ENCODE measurements around the gene LCN9.

The LCN9 gene

DNA sequence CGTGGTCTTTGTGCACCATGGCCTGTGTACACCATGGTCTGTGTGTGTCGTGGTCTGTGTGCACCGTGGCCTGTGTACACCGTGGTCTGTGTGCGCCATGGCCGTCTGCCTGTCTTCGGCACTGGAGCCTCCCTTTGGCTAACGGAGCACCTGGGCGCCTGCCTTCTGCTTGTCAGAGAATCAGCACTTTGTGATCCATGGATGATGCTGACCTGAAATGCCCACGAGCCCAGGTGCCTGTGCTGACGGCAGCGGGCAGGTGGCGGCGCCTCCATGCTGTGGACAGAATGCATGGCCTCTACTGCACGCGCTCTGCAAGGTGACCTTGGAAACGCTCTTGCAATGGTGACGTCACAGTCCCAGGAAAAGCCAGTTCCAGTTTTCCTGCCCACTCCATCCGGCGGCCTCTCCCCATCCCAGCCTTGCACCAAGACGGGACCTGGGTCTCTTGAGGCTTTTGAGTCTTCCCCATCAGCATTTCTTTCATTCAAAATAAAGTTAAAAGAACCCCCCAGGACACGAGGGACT lies 14.6 kb downstream of the LCN9 start:
- DNase-seq (ENCODE audit: insufficient read length) = no peak
- FAIRE-seq = no peak
- TF ChIP-seq TAF1 (IDR thresholded peaks at IDR 0.05; ENCODE audit: borderline replicate concordance, low read depth, low read length) = no peak
- no peak for TF ChIP-seq POLR2A (IDR thresholded peaks at IDR 0.05; ENCODE audit: low read depth, low read length)
- no peak for TF ChIP-seq POLR2AphosphoS5 (IDR thresholded peaks at IDR 0.05; ENCODE audit: low read depth, low read length)

DNA sequence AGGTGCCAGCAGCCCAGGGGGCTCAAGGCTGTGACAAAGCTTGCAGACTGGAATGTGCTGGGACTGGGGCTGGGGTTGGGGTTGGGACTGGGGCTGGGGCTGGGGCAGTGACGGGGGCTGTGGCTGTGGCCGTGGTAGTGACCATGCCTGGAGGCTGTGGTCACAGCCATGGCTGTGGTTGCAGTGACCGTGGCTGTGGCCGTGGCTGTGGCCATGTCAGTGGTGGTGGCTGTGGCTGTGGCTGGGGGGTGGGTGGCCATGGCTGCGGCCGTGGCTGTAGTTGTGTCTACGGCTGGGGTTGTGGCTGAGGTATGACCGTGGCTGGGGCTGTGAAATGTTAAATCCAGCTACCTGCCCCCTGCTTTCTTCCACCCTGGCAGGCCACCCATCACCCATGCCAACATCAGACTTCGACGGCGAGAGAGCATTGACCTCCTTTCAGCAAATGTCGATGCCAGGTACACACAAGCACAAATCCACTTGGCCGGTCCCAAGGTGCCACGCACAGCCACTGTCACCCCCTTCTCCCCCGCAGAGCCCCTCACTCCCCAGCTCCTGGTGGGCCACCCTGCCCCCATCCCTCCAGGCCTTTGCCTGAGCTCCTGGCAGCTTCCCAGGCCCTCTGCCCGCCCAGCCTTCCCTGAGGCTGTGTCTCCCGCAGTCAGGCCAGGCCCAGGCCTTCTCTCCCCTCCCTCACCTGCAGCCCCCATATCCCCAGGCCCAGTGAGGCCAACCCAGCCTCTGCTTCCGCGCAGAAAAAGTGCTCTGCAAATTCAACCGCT lies 15.3 kb downstream of the LCN9 start:
- TF ChIP-seq POLR2AphosphoS5 (IDR thresholded peaks at IDR 0.05; ENCODE audit: low read depth, low read length) (no peak), TAF1 (IDR thresholded peaks at IDR 0.05; ENCODE audit: borderline replicate concordance, low read depth, low read length) (no peak), POLR2A (IDR thresholded peaks at IDR 0.05; ENCODE audit: low read depth, low read length) (no peak)
- FAIRE-seq (no peak), DNase-seq (ENCODE audit: insufficient read length) (no peak)

DNA sequence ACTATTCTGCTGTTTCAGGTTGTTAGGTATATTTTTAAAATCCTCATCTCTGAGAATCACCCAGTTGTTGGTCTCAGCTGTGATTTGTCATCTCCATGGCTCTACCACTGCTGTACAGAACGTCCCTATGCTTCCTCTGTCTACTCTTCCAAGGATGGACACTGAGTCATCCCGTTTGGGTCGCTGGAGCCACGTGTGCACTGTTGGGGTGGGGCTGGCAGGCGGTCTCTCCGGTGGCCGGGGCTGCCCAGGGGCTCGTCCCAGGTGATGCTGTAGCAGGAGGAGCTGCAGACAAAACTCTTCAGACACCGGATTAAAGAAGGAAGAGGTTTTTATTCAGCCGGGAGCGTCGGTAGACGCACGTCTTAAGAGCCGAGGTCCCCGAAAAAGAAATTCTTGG lies 16.9 kb downstream of the LCN9 start:
- no peak for FAIRE-seq
- TF ChIP-seq TAF1 (IDR thresholded peaks at IDR 0.05; ENCODE audit: borderline replicate concordance, low read depth, low read length) (no peak), POLR2A (IDR thresholded peaks at IDR 0.05; ENCODE audit: low read depth, low read length) (no peak), POLR2AphosphoS5 (IDR thresholded peaks at IDR 0.05; ENCODE audit: low read depth, low read length) (no peak)
- DNase-seq (ENCODE audit: insufficient read length) = no peak

DNA sequence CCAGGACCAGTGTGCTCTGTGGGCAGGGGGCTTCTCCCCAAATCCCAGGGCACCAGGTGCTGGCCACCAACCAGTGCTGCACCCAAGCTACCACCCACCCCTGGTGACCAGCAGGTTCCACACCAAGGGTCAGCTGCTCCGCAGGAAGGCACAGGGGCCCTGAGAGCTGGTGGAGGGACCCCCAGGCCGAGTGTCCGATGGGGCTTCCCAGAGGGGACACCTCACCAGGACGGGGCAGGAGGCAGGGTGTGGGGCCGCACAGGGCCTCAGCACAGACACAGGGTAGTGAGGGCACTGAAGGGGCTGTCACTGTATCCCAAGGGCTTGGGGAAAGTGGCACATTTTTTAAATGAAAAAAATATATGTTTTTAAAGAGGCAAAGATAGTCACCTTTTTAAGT lies 18.1 kb downstream of the LCN9 start:
- DNase-seq (ENCODE audit: insufficient read length) = no peak
- TF ChIP-seq POLR2AphosphoS5 (IDR thresholded peaks at IDR 0.05; ENCODE audit: low read depth, low read length) (no peak), POLR2A (IDR thresholded peaks at IDR 0.05; ENCODE audit: low read depth, low read length) (no peak), TAF1 (IDR thresholded peaks at IDR 0.05; ENCODE audit: borderline replicate concordance, low read depth, low read length) (no peak)
- no peak for FAIRE-seq

- no peak for DNase-seq (ENCODE audit: insufficient read length)
- no peak for FAIRE-seq
- TF ChIP-seq TAF1 (IDR thresholded peaks at IDR 0.05; ENCODE audit: borderline replicate concordance, low read depth, low read length) (no peak), POLR2A (IDR thresholded peaks at IDR 0.05; ENCODE audit: low read depth, low read length) (no peak)
Measured at GRCh38 chr9:135683401-135684034, 20.4 kb downstream of the LCN9 start.

DNA sequence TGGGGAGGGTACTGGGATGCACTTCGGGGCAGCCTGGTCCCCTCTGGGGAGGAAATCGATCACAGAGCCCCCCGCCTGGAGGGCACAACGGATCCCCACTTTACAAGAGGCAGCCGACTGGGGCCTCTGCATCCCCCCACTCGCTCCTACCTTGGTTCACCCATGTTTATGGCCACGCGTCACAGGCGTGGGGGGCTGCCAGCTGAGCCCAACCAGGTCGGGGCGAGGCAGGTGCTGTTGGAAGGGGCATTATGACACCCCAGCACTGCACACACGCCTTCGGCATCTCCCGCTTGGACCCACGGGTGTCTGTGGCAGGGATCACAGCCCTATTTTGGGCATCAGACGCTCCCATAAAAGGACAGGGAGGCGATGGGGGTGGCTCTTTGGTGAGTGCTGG lies 21.6 kb downstream of the LCN9 start:
- TF ChIP-seq TAF1 (IDR thresholded peaks at IDR 0.05; ENCODE audit: borderline replicate concordance, low read depth, low read length) (no peak), POLR2AphosphoS5 (IDR thresholded peaks at IDR 0.05; ENCODE audit: low read depth, low read length) (no peak), POLR2A (IDR thresholded peaks at IDR 0.05; ENCODE audit: low read depth, low read length) (no peak)
- DNase-seq (ENCODE audit: insufficient read length) (no peak), FAIRE-seq (no peak)

- TF ChIP-seq TAF1 (IDR thresholded peaks at IDR 0.05; ENCODE audit: borderline replicate concordance, low read depth, low read length) = no peak
- TF ChIP-seq POLR2AphosphoS5 (IDR thresholded peaks at IDR 0.05; ENCODE audit: low read depth, low read length) = no peak
- TF ChIP-seq POLR2A (IDR thresholded peaks at IDR 0.05; ENCODE audit: low read depth, low read length) = no peak
- DNase-seq (ENCODE audit: insufficient read length) (no peak), FAIRE-seq (no peak)
Measured at GRCh38 chr9:135687216-135687615, 24.1 kb downstream of the LCN9 start.

DNA sequence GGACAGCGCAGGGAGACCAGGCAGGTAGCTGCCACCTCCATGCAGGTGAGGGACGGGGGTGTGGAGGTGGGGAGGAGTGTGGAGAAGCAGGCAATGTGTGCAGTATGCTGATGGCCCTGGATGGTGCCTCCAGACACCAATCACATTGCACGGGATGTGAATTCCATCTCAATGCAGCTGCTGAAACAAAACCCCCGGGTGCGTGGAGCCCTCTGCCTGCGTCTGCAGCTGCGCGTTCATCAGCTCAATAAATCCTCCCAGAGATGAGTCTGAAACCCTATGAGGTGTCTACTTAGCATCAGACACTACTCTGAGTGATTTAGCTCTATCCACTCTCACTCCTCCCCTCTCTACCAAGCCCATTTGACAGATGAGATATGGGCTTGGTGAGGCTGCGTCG lies 25.9 kb downstream of the LCN9 start:
- FAIRE-seq = no peak
- DNase-seq (ENCODE audit: insufficient read length) = no peak
- TF ChIP-seq TAF1 (IDR thresholded peaks at IDR 0.05; ENCODE audit: borderline replicate concordance, low read depth, low read length) = no peak
- TF ChIP-seq POLR2AphosphoS5 (IDR thresholded peaks at IDR 0.05; ENCODE audit: low read depth, low read length) = no peak
- no peak for TF ChIP-seq POLR2A (IDR thresholded peaks at IDR 0.05; ENCODE audit: low read depth, low read length)

DNA sequence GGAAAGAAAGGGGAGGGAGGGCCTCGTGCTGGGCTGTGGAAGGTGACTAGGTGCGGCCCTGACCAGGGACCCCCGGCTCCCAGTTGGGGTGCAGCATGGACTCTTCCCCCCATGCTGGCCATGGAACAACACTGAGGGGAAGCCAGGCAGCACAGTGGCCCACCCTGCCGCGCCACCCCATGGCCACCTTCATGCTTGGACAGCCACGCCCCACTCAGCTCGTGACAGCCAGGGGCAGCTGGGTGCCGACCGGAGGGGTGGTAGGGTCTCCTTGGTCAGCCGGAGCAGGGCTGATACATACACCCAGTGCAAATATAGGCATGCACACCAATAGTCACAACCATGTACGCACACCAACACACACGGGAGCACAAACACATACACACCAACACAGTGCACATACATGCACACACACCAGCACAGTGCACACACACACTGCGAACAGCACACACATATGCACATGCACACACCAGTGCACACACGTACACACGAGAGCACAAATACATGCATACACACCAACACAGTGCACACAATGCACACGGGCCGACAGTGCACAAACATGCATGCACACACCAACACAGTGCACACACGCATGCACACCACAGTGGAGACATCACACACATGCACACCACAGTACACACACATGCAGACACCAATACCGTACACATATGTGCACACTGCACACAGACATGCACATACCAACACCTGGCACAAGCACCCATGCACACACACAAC lies 27.9 kb downstream of the LCN9 start:
- no peak for DNase-seq (ENCODE audit: insufficient read length)
- FAIRE-seq = no peak
- TF ChIP-seq POLR2A (IDR thresholded peaks at IDR 0.05; ENCODE audit: low read depth, low read length) (no peak), TAF1 (IDR thresholded peaks at IDR 0.05; ENCODE audit: borderline replicate concordance, low read depth, low read length) (no peak), POLR2AphosphoS5 (IDR thresholded peaks at IDR 0.05; ENCODE audit: low read depth, low read length) (no peak)

GRCh38 chr9:135692410-135692809 lies 29.3 kb downstream of the LCN9 start:
- TF ChIP-seq POLR2AphosphoS5 (IDR thresholded peaks at IDR 0.05; ENCODE audit: low read depth, low read length) (no peak), POLR2A (IDR thresholded peaks at IDR 0.05; ENCODE audit: low read depth, low read length) (no peak), TAF1 (IDR thresholded peaks at IDR 0.05; ENCODE audit: borderline replicate concordance, low read depth, low read length) (no peak)
- FAIRE-seq (no peak), DNase-seq (ENCODE audit: insufficient read length) (no peak)

DNA sequence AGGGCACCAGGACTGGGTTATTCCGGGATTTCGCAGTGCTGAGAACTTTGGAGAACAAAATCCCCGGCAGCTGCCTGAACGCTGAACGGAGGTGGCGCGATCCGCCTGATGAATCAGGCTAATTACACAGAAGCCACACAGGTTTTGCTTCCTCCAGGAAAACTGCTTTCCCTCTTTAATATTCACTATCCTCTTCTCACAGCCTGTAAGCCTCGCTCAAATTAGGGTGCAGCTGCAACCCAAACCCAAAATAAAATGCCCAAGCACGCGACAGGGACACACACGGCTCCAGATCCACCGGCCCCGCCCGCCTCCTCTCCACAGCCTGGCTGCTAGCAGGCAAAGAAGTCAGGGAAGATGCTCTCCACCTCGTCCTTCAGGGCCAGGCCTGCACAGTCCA lies 30.2 kb downstream of the LCN9 start:
- TF ChIP-seq POLR2AphosphoS5 (IDR thresholded peaks at IDR 0.05; ENCODE audit: low read depth, low read length) (no peak), TAF1 (IDR thresholded peaks at IDR 0.05; ENCODE audit: borderline replicate concordance, low read depth, low read length) (no peak), POLR2A (IDR thresholded peaks at IDR 0.05; ENCODE audit: low read depth, low read length) (no peak)
- DNase-seq (ENCODE audit: insufficient read length) (no peak), FAIRE-seq (no peak)

All from GM12892 (cell line).